Upper lobe of left lung (tissue), 4 donors: ENCODE measurements around the gene XIRP2.

Experiments used
- EP300 ChIP-seq, 4 donors: sonication (generic); formaldehyde crosslinking; IDR thresholded peaks; one replicate each; pipeline ENCODE4 v1.5.1; 2017; ENCODE audit warnings: antibody characterized with exemption in 4 of 4, control low read depth in 2 of 4
- POLR2A ChIP-seq, 4 donors: fragments of 450-650 bp; IDR thresholded peaks; one replicate each; pipeline ENCODE4 v1.5.1; 2016 to 2017; ENCODE audit warnings: antibody characterized with exemption in 4 of 4, mild to moderate bottlenecking in 2 of 4

DNA sequence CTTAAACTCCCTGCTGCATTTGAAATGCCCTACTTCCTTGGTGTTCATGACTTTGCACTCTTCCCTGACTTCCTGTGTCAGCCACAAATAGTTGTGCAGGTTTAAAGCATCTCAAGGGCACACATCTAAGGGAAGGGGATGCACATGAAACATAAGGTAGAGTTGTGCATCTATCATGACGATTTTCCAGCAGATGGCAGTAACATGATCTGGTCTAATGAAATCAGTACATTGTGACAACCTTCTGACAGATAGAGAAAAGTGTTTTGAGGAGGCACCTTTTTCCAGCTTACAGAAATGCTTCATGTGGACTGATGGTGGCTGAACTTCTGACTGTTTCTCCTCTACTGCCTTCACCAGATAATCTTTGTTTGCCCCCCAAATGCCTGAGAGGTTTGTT is 238.9 kb downstream of the XIRP2 start:
- TF ChIP-seq POLR2A (IDR thresholded peaks at IDR 0.05): no peak
- TF ChIP-seq EP300 (IDR thresholded peaks at IDR 0.05): no peak
